Spleen (tissue), 11 donors: ENCODE measurements around the gene KREMEN1. TPM values are rescaled to one million over a fixed set of nuclear protein-coding genes. Genes with fewer than 3 reads are reported as not detected.

Experiments used
- DNase-seq: peaks from one replicate; pipeline ENCODE4 v3.0.0-alpha.2; 2020
- H3K27ac ChIP-seq, 8 donors: fragments of 200-600 bp; sonication (generic) in 7 of 8; 1 replicate in 4 of 8; 2 replicates in 4 of 8; pipeline versions ENCODE4 v1.5.0 to v1.8.0; 2016 to 2021; ENCODE audit warnings: inconsistent platforms in 4 of 8, mild to moderate bottlenecking in 4 of 8, moderate library complexity in 1 of 8
- H3K27me3 ChIP-seq, 7 donors: fragments of 200-600 bp; sonication (generic) in 6 of 7; replicated peaks in 1 of 7; 1 replicate in 4 of 7; 2 replicates in 3 of 7; pipeline versions ENCODE4 v1.5.0 to v1.8.0; 2016 to 2021; ENCODE audit warnings: inconsistent platforms in 3 of 7, mild to moderate bottlenecking in 1 of 7
- H3K36me3 ChIP-seq, 6 donors: fragments of 200-600 bp; sonication (generic) in 5 of 6; 1 replicate in 4 of 6; 2 replicates in 2 of 6; pipeline versions ENCODE4 v1.5.0 to v1.8.0; 2016 to 2021; ENCODE audit warnings: inconsistent platforms in 2 of 6
- H3K4me1 ChIP-seq, 6 donors: fragments of 200-600 bp; sonication (generic) in 5 of 6; 1 replicate in 3 of 6; 2 replicates in 3 of 6; pipeline versions ENCODE4 v1.5.0 to v1.8.0; 2016 to 2021; ENCODE audit warnings: inconsistent platforms in 3 of 6
- H3K4me3 ChIP-seq, 8 donors: fragments of 200-600 bp; sonication (generic) in 7 of 8; 1 replicate in 4 of 8; 2 replicates in 4 of 8; pipeline versions ENCODE4 v1.5.0 to v1.8.0; 2016 to 2021; ENCODE audit warnings: inconsistent platforms in 4 of 8, mild to moderate bottlenecking in 4 of 8, moderate library complexity in 2 of 8
- H3K9me3 ChIP-seq, 8 donors: fragments of 200-600 bp; sonication (generic) in 7 of 8; 1 replicate in 4 of 8; 2 replicates in 4 of 8; pipeline versions ENCODE4 v1.5.0 to v1.8.0; 2016 to 2021; ENCODE audit warnings: inconsistent platforms in 4 of 8
- POLR2A ChIP-seq, 3 donors: fragments of 450-650 bp; IDR thresholded peaks; one replicate each; pipeline ENCODE4 v1.5.1; 2017; ENCODE audit warnings: antibody characterized with exemption in 3 of 3, mild to moderate bottlenecking in 1 of 3
- POLR2AphosphoS5 ChIP-seq, 3 donors: sonication (generic); formaldehyde crosslinking; IDR thresholded peaks; one replicate each; pipeline ENCODE4 v1.5.1; 2017; ENCODE audit warnings: antibody characterized with exemption in 3 of 3
- WGBS, 5 donors: extraction: QIAGEN DNeasy Blood & Tissue Kit in 3 of 5; methylation state at CpG; one replicate each; pipeline versions ENCODE4 v1.1.5 to v1.1.7; 2013 to 2018; 5-methylcytosine and 5-hydroxymethylcytosine counted together
- intact Hi-C: fragments of 100-400 bp; cut with DNase I; formaldehyde crosslinking; loops from one replicate; pipeline ENCODE4 v1.15.0; 2023; ENCODE audit warnings: low total_unique reads
- polyA plus RNA-seq, 3 donors: library from polyadenylated mRNA; stranded (reverse); fragments of 200-250 nt; gene quantifications; one replicate each; pipeline ENCODE4 v1.2.1, GENCODE V29; 2013
- total RNA-seq, 7 donors: library from RNA; depleted of rRNA in 3 of 7; stranded (reverse); fragments of >200 nt in 3 of 7; fragmentation: NEBNext Ultra II Directional in 4 of 7; extraction: Animal tissue kit (Norgen Biotek cat#: 25700) in 4 of 7; gene quantifications; one replicate each; pipeline versions ENCODE4 v1.1.0 to v1.2.1, GENCODE V29; 2016 to 2021
- TF ChIP-seq, protein P1 (sequence below), 11 experiments: fragments of 200-600 bp in 7 of 11; fragments of 450-650 bp in 4 of 11; sonication (generic) in 4 of 11; IDR thresholded peaks in 8 of 11; conservative IDR thresholded peaks in 3 of 11; 1 replicate in 7 of 11; 2 replicates in 4 of 11; pipeline versions ENCODE4 v1.4.0 to v1.8.0; 2016 to 2021; ENCODE audit warnings: antibody characterized with exemption in 11 of 11, inconsistent platforms in 4 of 11, mild to moderate bottlenecking in 1 of 11
- donor health status: healthy with polysubstance abuse.
- donor health status: DM: no; HTN: no; CAD: no; lungs with moderate emphysema.
- donor health status: DM: no; HTN: no; CAD: no.
- donor health status: Bipolar disorder and iron deficiency.
- donor health status: healthy.
- donor health status: DM: no; HTN: no; CAD: no.
- donor health status: DM: yes; HTN: yes; CAD: no.

KREMEN1 gene
- total and polyA plus RNA-seq, 10 donors, result 1.5 to 41.3 (median 25.1) TPM

DNA sequence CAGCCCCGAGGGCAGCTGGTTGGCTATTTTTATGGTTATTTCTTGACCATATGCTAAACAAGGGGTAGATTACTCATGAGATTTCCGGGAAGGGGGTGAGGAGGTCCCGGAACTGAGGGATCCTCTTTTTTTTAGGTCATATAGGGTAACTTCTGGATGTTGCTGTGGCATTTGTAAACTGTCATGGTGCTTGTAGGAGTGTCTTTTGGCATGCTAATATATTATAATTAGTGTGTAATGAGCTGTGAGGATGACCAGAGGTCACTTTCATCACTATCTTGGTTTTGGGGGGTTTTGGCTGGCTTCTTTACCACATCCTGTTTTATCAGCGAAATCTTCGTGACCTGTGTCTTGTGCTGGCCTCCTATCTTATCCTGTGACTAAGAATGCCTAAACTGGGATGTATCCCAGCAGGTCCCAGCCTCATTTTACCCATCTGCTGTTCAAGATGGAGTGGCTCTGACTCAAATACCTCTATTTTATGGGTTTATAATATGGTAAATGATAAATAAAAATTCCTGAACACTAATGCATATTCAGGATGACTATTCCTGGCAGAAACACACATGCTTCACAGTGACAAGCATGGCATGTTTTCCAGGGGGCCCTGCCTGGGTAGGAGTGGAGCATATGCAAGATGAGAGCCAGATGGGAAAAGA, 11.2 kb downstream of the KREMEN1 start:
- peak overlapping the region in 6 of 8 donors; percentile 30 to 77 (median 54) for H3K27ac ChIP-seq
- H3K27me3 ChIP-seq, result no peaks in the 10 kb centered on the region
- TF ChIP-seq, protein P1, sequence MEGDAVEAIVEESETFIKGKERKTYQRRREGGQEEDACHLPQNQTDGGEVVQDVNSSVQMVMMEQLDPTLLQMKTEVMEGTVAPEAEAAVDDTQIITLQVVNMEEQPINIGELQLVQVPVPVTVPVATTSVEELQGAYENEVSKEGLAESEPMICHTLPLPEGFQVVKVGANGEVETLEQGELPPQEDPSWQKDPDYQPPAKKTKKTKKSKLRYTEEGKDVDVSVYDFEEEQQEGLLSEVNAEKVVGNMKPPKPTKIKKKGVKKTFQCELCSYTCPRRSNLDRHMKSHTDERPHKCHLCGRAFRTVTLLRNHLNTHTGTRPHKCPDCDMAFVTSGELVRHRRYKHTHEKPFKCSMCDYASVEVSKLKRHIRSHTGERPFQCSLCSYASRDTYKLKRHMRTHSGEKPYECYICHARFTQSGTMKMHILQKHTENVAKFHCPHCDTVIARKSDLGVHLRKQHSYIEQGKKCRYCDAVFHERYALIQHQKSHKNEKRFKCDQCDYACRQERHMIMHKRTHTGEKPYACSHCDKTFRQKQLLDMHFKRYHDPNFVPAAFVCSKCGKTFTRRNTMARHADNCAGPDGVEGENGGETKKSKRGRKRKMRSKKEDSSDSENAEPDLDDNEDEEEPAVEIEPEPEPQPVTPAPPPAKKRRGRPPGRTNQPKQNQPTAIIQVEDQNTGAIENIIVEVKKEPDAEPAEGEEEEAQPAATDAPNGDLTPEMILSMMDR (IDR thresholded peaks at IDR 0.05 in 8 of 11, conservative IDR thresholded peaks at IDR 0.05 in 3 of 11), result no peak
- TF ChIP-seq POLR2A (IDR thresholded peaks at IDR 0.05), result no peak
- TF ChIP-seq POLR2AphosphoS5 (IDR thresholded peaks at IDR 0.05), result no peak
- intact Hi-C loops, result no loop called here
- 30 to 53% (median 38%) methylated on average over 5 of the region's 5 CpGs for WGBS, 5 donors
- H3K4me3 ChIP-seq, result no peak overlapping the region
- peaks cover 0 to 49% (median 11%) of the 10 kb centered on the region in 6 donors for H3K4me1 ChIP-seq
- no peaks in the 10 kb centered on the region for H3K9me3 ChIP-seq
- no peaks in the 10 kb centered on the region for H3K36me3 ChIP-seq
- no peak for DNase-seq

DNA sequence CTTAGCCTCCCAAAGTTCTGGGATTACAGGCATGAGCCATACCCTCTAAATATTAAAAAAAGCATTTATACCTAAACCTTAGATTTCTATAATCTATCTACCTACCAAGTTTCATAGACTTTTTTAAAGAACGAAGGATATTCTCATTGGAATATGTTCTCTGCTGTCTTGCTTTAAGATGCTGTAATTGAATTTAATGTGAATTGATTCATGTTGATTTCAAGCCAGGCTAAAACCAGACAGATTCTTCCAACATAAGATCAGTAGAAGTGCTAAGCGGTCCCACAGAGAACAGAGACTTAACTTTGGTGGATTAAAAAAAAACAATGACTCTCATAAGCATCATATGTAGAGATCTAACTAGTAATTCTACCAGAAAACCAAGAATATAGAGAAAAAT, 14.2 kb downstream of the KREMEN1 start:
- H3K36me3 ChIP-seq, result no peaks in the 10 kb centered on the region
- WGBS, 5 donors, result 86 to 97% (median 96%) methylated on average over 2 of the region's 2 CpGs
- DNase-seq, result no peak
- TF ChIP-seq, protein P1 (IDR thresholded peaks at IDR 0.05 in 8 of 11, conservative IDR thresholded peaks at IDR 0.05 in 3 of 11), result no peak
- no peak for TF ChIP-seq POLR2AphosphoS5 (IDR thresholded peaks at IDR 0.05)
- TF ChIP-seq POLR2A (IDR thresholded peaks at IDR 0.05), result no peak
- no peak overlapping the region for H3K27ac ChIP-seq
- peaks cover 0 to 4% (median 0%) of the 10 kb centered on the region in 7 donors for H3K27me3 ChIP-seq
- no peaks in the 10 kb centered on the region for H3K9me3 ChIP-seq
- intact Hi-C loops, result no loop called here
- H3K4me1 ChIP-seq, result peaks cover 0 to 27% (median 7%) of the 10 kb centered on the region in 6 donors
- no peak overlapping the region for H3K4me3 ChIP-seq

DNA sequence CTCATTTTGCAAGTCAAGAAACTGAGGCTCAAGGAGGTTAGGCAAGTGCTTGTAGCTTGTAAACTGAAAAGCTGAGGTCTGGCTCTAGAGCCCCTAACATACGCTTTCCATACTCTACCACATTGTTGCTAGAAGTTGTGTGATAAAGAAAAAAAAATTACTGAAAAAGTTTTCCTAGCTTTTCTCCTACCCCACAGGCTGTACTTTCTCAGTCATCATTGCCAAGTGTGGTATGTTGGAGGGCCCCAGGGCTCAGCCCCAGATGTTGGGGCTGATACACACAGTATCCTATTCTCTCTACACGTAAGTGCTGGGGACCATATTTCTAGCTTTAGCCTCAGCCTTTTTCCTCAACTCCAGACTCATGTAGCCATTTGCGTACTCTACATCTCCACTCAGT, 16.0 kb downstream of the KREMEN1 start:
- H3K27me3 ChIP-seq, result peaks cover 0 to 4% (median 0%) of the 10 kb centered on the region in 7 donors
- DNase-seq, result no peak
- H3K36me3 ChIP-seq, result no peaks in the 10 kb centered on the region
- H3K4me3 ChIP-seq, result no peak overlapping the region
- H3K4me1 ChIP-seq, result peaks cover 0 to 9% (median 2%) of the 10 kb centered on the region in 6 donors
- no peaks in the 10 kb centered on the region for H3K9me3 ChIP-seq
- intact Hi-C loops, result no loop called here
- WGBS, 5 donors, result 91 to 99% (median 93%) methylated on average over 3 of the region's 3 CpGs
- TF ChIP-seq POLR2A (IDR thresholded peaks at IDR 0.05), result no peak
- TF ChIP-seq, protein P1 (IDR thresholded peaks at IDR 0.05 in 8 of 11, conservative IDR thresholded peaks at IDR 0.05 in 3 of 11), result no peak
- no peak for TF ChIP-seq POLR2AphosphoS5 (IDR thresholded peaks at IDR 0.05)
- no peak overlapping the region for H3K27ac ChIP-seq

- 61 to 73% (median 71%) methylated on average over 3 of the region's 3 CpGs for WGBS, 5 donors
- no peak overlapping the region for H3K4me3 ChIP-seq
- intact Hi-C loops, result no loop called here
- peaks cover 0 to 4% (median 0%) of the 10 kb centered on the region in 7 donors for H3K27me3 ChIP-seq
- H3K27ac ChIP-seq, result no peak overlapping the region
- no peaks in the 10 kb centered on the region for H3K9me3 ChIP-seq
- no peak for DNase-seq
- H3K4me1 ChIP-seq, result peaks cover 0 to 2% (median 0%) of the 10 kb centered on the region in 6 donors
- no peak for TF ChIP-seq POLR2AphosphoS5 (IDR thresholded peaks at IDR 0.05)
- TF ChIP-seq, protein P1 (IDR thresholded peaks at IDR 0.05 in 8 of 11, conservative IDR thresholded peaks at IDR 0.05 in 3 of 11), result no peak
- TF ChIP-seq POLR2A (IDR thresholded peaks at IDR 0.05), result no peak
- H3K36me3 ChIP-seq, result no peaks in the 10 kb centered on the region
These were observed 16.7 kb downstream of the KREMEN1 start for GRCh38 chr22:29089507-29089906.
